GM12878 (cell line): ENCODE results near the gene FXYD6. TPM values are rescaled to one million over a fixed set of nuclear protein-coding genes. Genes with fewer than 3 reads are reported as not detected.

Source experiments
- ATAC-seq: fragments of 200-7000 bp; cut with Tn5 transposase; 3 replicates; pipeline ENCODE4 v1.9.1; 2020; ENCODE audit warnings: mild to moderate bottlenecking, moderate library complexity
- BruUV-seq: library from RNA; stranded (reverse); fragments of 400-500 nt; replicated peaks from 2 replicates; lab custom pipeline; 2021; lab: Mats Ljungman, UMichigan
- CTCF ChIA-PET: fragments of 300-600 bp; sonication (Branson Sonifier 250); formaldehyde crosslinking; extraction: SDS; loops from one replicate; lab custom pipeline; 2021; ENCODE audit warnings: inconsistent platforms; lab: Yijun Ruan, JAX
- POLR2A ChIA-PET: fragments of 350-600 bp; formaldehyde crosslinking; extraction: SDS; loops from one replicate; lab custom pipeline; 2021; ENCODE audit warnings: inconsistent platforms; lab: Charles Lee
- RAD21 ChIA-PET: fragments of 300-600 bp; sonication (Branson Sonifier 250); formaldehyde crosslinking; loops from one replicate; lab custom pipeline; 2023; ENCODE audit warnings: antibody characterized with exemption; ENCODE audit not compliant: unreplicated experiment; lab: Charles Lee
- SMC1A ChIA-PET: fragments of 300-600 bp; sonication (Branson Sonifier 250); formaldehyde crosslinking; loops from one replicate; lab custom pipeline; 2023; ENCODE audit not compliant: unreplicated experiment, uncharacterized antibody; lab: Charles Lee
- DNase-seq: peaks from one replicate; pipeline ENCODE4 v3.0.0-alpha.2; 2011; ENCODE audit warnings: low read depth, low spot score
- FAIRE-seq: peaks from 3 replicates; lab custom pipeline; 2011; peaks lifted over from hg19 to GRCh38; lab: Jason Lieb, UNC
- H2AFZ ChIP-seq: 2 replicates; pipeline ENCODE4 v1.6.0; 2011; ENCODE audit warnings: low read depth, low read length, control low read depth; ENCODE audit not compliant: control insufficient read depth
- H3K27ac ChIP-seq: 2 replicates; pipeline ENCODE4 v1.5.1; 2011; ENCODE audit warnings: control low read depth; ENCODE audit not compliant: control insufficient read depth, insufficient read depth
- H3K27me3 ChIP-seq, 2 experiments: replicated peaks in 1 of 2; 2 replicates each; pipeline versions ENCODE4 v1.6.0 to v1.6.1; 2011; ENCODE audit warnings: low read length in 1 of 2; ENCODE audit not compliant: control insufficient read depth in 2 of 2, insufficient read depth in 2 of 2
- H3K36me3 ChIP-seq, 2 experiments: 2 replicates each; pipeline ENCODE4 v1.5.1; 2011; ENCODE audit warnings: low read length in 1 of 2; ENCODE audit not compliant: control insufficient read depth in 2 of 2, insufficient read depth in 2 of 2
- H3K4me1 ChIP-seq: 2 replicates; pipeline ENCODE4 v1.6.1; 2011; ENCODE audit warnings: mild to moderate bottlenecking, low read length, moderate library complexity, mixed read lengths; ENCODE audit not compliant: control insufficient read depth, insufficient read depth
- H3K4me2 ChIP-seq: 2 replicates; pipeline ENCODE4 v1.6.0; 2011; ENCODE audit warnings: control low read depth; ENCODE audit not compliant: control insufficient read depth, insufficient read depth
- H3K4me3 ChIP-seq: fragments of 200-600 bp; sonication (generic); 2 replicates; pipeline ENCODE4 v1.5.1; 2016
- H3K79me2 ChIP-seq: 2 replicates; pipeline ENCODE4 v1.6.0; 2011; ENCODE audit warnings: low read length; ENCODE audit not compliant: control insufficient read depth, insufficient read depth
- H3K9ac ChIP-seq: 2 replicates; pipeline ENCODE4 v1.8.0; 2011; ENCODE audit warnings: low read length, control low read depth, mixed read lengths; ENCODE audit not compliant: control insufficient read depth, insufficient read depth
- H3K9me3 ChIP-seq: replicated peaks from 3 replicates; pipeline ENCODE4 v1.5.1; 2011; ENCODE audit warnings: mild to moderate bottlenecking, low read length; ENCODE audit not compliant: control insufficient read depth, insufficient read depth
- H4K20me1 ChIP-seq: 2 replicates; pipeline ENCODE4 v1.6.0; 2011; ENCODE audit not compliant: control insufficient read depth, insufficient read depth
- BHLHE40 ChIP-seq, 2 experiments: fragments of 450-650 bp in 1 of 2; IDR thresholded peaks; 2 replicates each; pipeline ENCODE4 v1.6.1; 2011 to 2017; ENCODE audit warnings: low read depth in 2 of 2, borderline replicate concordance in 1 of 2, improper control_type of control experiment in 1 of 2, low read length in 1 of 2, mild to moderate bottlenecking in 1 of 2
- JUNB ChIP-seq: IDR thresholded peaks from 2 replicates; pipeline ENCODE4 v1.6.1; 2016; ENCODE audit warnings: antibody characterized with exemption, mild to moderate bottlenecking
- MYC ChIP-seq: IDR thresholded peaks from 2 replicates; pipeline ENCODE4 v1.6.1; 2011; ENCODE audit warnings: mild to moderate bottlenecking, low read length, moderate library complexity, inconsistent platforms; ENCODE audit not compliant: insufficient read depth, insufficient replicate concordance, insufficient read length, severe bottlenecking
- NFXL1 ChIP-seq: fragments of 450-650 bp; IDR thresholded peaks from 2 replicates; pipeline ENCODE4 v1.6.1; 2017; ENCODE audit warnings: antibody characterized with exemption, mild to moderate bottlenecking, borderline replicate concordance
- NFYB ChIP-seq: IDR thresholded peaks from 2 replicates; pipeline ENCODE4 v1.6.1; 2011; ENCODE audit warnings: low read depth, mild to moderate bottlenecking, low read length, improper control_type of control experiment, moderate library complexity; ENCODE audit not compliant: insufficient read depth
- NR2F1 ChIP-seq: fragments of 450-650 bp; conservative IDR thresholded peaks from 2 replicates; pipeline ENCODE4 v1.6.1; 2017; ENCODE audit warnings: mild to moderate bottlenecking
- RCOR1 ChIP-seq: conservative IDR thresholded peaks from 2 replicates; pipeline ENCODE4 v1.6.1; 2012; ENCODE audit warnings: low read depth, low read length, improper control_type of control experiment
- SIX5 ChIP-seq: IDR thresholded peaks from 2 replicates; pipeline ENCODE4 v1.6.1; 2011; ENCODE audit warnings: mild to moderate bottlenecking, low read depth, low read length, moderate library complexity; ENCODE audit not compliant: severe bottlenecking
- SPI1 ChIP-seq: IDR thresholded peaks from 2 replicates; pipeline ENCODE4 v1.6.1; 2011; ENCODE audit warnings: low read depth, mild to moderate bottlenecking, low read length, moderate library complexity, borderline replicate concordance; ENCODE audit not compliant: insufficient read depth
- SREBF1 ChIP-seq: IDR thresholded peaks from 2 replicates; pipeline ENCODE4 v1.6.1; 2012; ENCODE audit warnings: mild to moderate bottlenecking, low read length
- TCF12 ChIP-seq: IDR thresholded peaks from 2 replicates; pipeline ENCODE4 v1.6.1; 2011; ENCODE audit warnings: low read depth, mild to moderate bottlenecking, low read length
- ZNF217 ChIP-seq: fragments of 450-650 bp; IDR thresholded peaks from 2 replicates; pipeline ENCODE4 v1.6.1; 2017; ENCODE audit warnings: antibody characterized with exemption, mild to moderate bottlenecking
- ZNF24 ChIP-seq: fragments of 450-650 bp; IDR thresholded peaks from 2 replicates; pipeline ENCODE4 v1.6.1; 2017; ENCODE audit warnings: antibody characterized with exemption, mild to moderate bottlenecking
- WGBS: methylation state at CpG from one replicate; pipeline ENCODE4 v1.1.6; 2016; ENCODE audit warnings: low lambda C conversion rate; ENCODE audit not compliant: insufficient replicate concordance, insufficient coverage; ENCODE audit errors: missing lambda C conversion rate; 5-methylcytosine and 5-hydroxymethylcytosine counted together
- in situ Hi-C: fragments of 300-500 bp; cut with MboI; formaldehyde crosslinking; loops from 9 replicates; pipeline ENCODE4 v1.14.3; 2018; ENCODE audit warnings: mixed read lengths
- intact Hi-C: fragments of 100-400 bp; cut with micrococcal nuclease; formaldehyde crosslinking; loops from one replicate; pipeline ENCODE4 v1.14.2; 2022; ENCODE audit not compliant: unreplicated experiment
- polyA plus RNA-seq, 11 experiments: library from polyadenylated mRNA; depleted of rRNA in 4 of 11; unstranded in 6 of 11; stranded (reverse) in 5 of 11; fragments of >200 nt; fragmentation: Nextera tagmentation in 4 of 11; fragmentation: Illumina TruSeq in 1 of 11; extraction: Ambion mirVana in 4 of 11; extraction: Trizol in 1 of 11; gene quantifications; 1 replicate in 1 of 11; 2 replicates in 10 of 11; pipeline versions ENCODE4 v1.2.1 to v1.2.3, GENCODE V29; 2011 to 2016; ENCODE audit warnings: inconsistent platforms in 2 of 11, missing spikeins in 2 of 11, low read depth in 1 of 11
- total RNA-seq, 4 experiments: library from RNA; depleted of rRNA in 3 of 4; stranded (reverse); fragments of >200 nt in 3 of 4; fragmentation: Illumina TruSeq in 1 of 4; extraction: Trizol in 1 of 4; gene quantifications; 2 replicates each; pipeline versions ENCODE4 v1.2.1 to v1.2.3, GENCODE V29; 2013 to 2021
- TF ChIP-seq, protein P1 (sequence below): fragments of 450-650 bp; formaldehyde crosslinking; IDR thresholded peaks from 2 replicates; pipeline ENCODE4 v1.5.0; 2022; ENCODE audit warnings: mild to moderate bottlenecking, missing genetic modification characterization
- TF ChIP-seq, protein P2 (sequence below): fragments of 450-650 bp; IDR thresholded peaks from 2 replicates; pipeline ENCODE4 v1.6.1; 2016; ENCODE audit warnings: mild to moderate bottlenecking

Gene FXYD6
- total and polyA plus RNA-seq, 10 of the 15 experiments (the other 5 are each of a cell fraction or from before 2014, with no cell fraction given), result 0.09 to 2.0 (median 0.23) TPM; not detected in 2

DNA sequence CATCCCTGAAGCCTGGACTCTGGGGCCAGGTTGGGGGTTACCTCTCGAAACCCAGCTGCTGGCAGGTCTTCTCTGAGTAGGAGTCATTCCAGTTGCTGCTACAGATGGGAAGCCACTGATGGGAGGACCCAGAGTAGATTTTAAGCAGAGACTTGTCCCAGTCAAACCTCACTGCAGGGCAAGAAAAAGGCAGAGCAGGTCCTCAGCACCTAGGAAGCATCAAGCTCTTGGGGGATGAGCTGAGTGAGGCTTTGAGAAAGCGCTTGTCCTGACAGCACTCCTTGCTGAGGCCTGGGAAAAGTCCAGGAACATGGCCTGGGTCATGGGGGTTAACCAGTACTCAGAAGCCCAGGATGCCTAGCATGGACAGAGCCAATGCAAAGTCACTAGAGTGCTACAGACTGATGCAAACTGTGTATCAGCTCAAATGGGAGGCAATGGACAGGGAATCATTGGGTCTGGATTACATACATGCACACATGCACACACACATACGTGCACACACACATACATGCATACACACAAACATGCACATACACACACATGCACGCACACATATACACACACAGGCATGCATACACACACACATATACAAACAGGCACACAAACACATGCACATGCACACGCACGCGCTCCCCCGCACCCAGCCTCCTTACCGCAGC is 37.4 kb upstream of the FXYD6 start:
- TF ChIP-seq NR2F1, result no peak
- no peak for TF ChIP-seq MYC
- TF ChIP-seq SREBF1, result no peak
- TF ChIP-seq ZNF217, result no peak
- TF ChIP-seq RCOR1, result no peak
- no peak for TF ChIP-seq NFXL1
- TF ChIP-seq SIX5, result no peak
- no peak for TF ChIP-seq TCF12
- TF ChIP-seq ZNF24, result no peak
- TF ChIP-seq NFYB, result no peak
- TF ChIP-seq SPI1, result no peak
- TF ChIP-seq, protein P1, sequence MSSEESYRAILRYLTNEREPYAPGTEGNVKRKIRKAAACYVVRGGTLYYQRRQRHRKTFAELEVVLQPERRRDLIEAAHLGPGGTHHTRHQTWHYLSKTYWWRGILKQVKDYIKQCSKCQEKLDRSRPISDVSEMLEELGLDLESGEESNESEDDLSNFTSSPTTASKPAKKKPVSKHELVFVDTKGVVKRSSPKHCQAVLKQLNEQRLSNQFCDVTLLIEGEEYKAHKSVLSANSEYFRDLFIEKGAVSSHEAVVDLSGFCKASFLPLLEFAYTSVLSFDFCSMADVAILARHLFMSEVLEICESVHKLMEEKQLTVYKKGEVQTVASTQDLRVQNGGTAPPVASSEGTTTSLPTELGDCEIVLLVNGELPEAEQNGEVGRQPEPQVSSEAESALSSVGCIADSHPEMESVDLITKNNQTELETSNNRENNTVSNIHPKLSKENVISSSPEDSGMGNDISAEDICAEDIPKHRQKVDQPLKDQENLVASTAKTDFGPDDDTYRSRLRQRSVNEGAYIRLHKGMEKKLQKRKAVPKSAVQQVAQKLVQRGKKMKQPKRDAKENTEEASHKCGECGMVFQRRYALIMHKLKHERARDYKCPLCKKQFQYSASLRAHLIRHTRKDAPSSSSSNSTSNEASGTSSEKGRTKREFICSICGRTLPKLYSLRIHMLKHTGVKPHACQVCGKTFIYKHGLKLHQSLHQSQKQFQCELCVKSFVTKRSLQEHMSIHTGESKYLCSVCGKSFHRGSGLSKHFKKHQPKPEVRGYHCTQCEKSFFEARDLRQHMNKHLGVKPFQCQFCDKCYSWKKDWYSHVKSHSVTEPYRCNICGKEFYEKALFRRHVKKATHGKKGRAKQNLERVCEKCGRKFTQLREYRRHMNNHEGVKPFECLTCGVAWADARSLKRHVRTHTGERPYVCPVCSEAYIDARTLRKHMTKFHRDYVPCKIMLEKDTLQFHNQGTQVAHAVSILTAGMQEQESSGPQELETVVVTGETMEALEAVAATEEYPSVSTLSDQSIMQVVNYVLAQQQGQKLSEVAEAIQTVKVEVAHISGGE (CRISPR knock-in tag), result no peak
- TF ChIP-seq, protein P2, sequence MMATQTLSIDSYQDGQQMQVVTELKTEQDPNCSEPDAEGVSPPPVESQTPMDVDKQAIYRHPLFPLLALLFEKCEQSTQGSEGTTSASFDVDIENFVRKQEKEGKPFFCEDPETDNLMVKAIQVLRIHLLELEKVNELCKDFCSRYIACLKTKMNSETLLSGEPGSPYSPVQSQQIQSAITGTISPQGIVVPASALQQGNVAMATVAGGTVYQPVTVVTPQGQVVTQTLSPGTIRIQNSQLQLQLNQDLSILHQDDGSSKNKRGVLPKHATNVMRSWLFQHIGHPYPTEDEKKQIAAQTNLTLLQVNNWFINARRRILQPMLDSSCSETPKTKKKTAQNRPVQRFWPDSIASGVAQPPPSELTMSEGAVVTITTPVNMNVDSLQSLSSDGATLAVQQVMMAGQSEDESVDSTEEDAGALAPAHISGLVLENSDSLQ, result no peak
- no peak for TF ChIP-seq JUNB
- no peak for TF ChIP-seq BHLHE40 (IDR thresholded peaks at IDR 0.05; ENCODE audit: borderline replicate concordance in 1 of 2, low read depth in 2 of 2, low read length in 1 of 2)
- Histone ChIP-seq H3K27ac (no peak overlapping the region), H2AFZ (no peak overlapping the region), H4K20me1 (no peaks in the 10 kb centered on the region), H3K4me3 (no peak overlapping the region), H3K9ac (no peak overlapping the region), H3K36me3 (no peaks in the 10 kb centered on the region), H3K27me3 (no peaks in the 10 kb centered on the region), H3K79me2 (no peaks in the 10 kb centered on the region), H3K4me2 (no peak overlapping the region), H3K4me1 (no peaks in the 10 kb centered on the region), H3K9me3 (no peaks in the 10 kb centered on the region)
- ChIA-PET CTCF (interaction anchor here (0.7 to 2.5 kb wide), 2 partner anchors 10 to 16 kb away, joined by 3 to 6 read pairs; no protein-coding TSS in a partner anchor), RAD21 (interaction anchor here (1.8 kb wide), 1 partner anchor 33 kb away, joined by 10 read pairs; no protein-coding TSS in a partner anchor), POLR2A (interaction anchor here (0.5 kb wide), 1 partner anchor 33 kb away, joined by 3 read pairs; no protein-coding TSS in a partner anchor), SMC1A (interaction anchor here (1.5 to 1.6 kb wide), 2 partner anchors 10 to 91 kb away, joined by 3 read pairs; no protein-coding TSS in a partner anchor)
- FAIRE-seq, result no peak
- DNase-seq, result no peak
- no TSS peak for BruUV-seq
- no peak for ATAC-seq
- 37% methylated on average over 9 of the region's 9 CpGs for WGBS
- in situ Hi-C loops (no loop called here), intact Hi-C loops (no loop called here)
